Measurements from ENCODE around the gene NR3C1.

GRCh38 chr5:143311428-143311827, 92.1 kb downstream of the NR3C1 start:
- TF ChIP-seq EZH2 (IDR thresholded peaks at IDR 0.05; ENCODE audit: borderline replicate concordance, insufficient read depth, low read depth, low read length, poor library complexity, severe bottlenecking): no peak
- TF ChIP-seq CTCF (IDR thresholded peaks at IDR 0.05): no peak
